T47D (cell line): Measurements from ENCODE around the gene INPP5A.

Source experiments
- DNase-seq, 2 experiments: peaks; one replicate each; pipeline versions ENCODE4 v3.0.0 to v3.0.0-alpha.2; 2011 to 2012; ENCODE audit warnings: low read depth in 1 of 2, low spot score in 1 of 2
- JUND ChIP-seq: IDR thresholded peaks from 2 replicates; pipeline ENCODE4 v1.6.1; 2012; ENCODE audit warnings: low read depth
- in situ Hi-C: cut with HindIII; loops from 2 replicates; pipeline ENCODE4 v1.10.0; 2016; ENCODE audit warnings: low sequenced_read_pairs, low pct_unique_long_range_greater_than_20kb

Gene INPP5A

DNA sequence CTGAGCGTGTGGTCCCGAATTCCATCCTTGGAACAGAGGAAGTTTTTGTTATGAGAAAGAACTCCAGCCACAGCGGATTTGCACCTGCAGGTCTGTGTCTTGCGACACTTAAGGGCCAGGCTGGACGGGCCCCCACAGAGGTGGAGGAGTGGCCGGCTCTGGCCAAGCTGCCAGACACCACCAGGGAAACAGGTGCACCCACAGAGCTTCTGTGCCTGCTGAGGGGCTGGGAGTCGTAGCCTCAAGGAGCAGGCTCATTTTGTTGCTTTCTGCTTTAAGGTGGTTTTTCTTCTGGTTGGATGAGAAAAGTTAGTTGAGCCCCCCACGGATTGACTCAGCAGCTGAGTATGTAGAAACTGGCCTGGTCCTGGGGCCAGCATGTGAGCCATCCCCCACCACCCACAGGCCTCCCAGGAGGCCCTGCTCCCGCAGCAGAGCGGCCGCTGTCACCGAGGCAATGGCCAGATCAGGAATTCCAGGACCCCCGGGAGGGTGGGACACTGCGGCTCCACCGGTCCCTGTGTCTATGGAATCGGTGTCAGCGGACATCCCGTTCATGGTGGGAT, 206.4 kb downstream of the INPP5A start:
- no peak for DNase-seq
- in situ Hi-C loops: no loop called here
- no peak for TF ChIP-seq JUND

GRCh38 chr10:132744839-132745238, 207.3 kb downstream of the INPP5A start:
- in situ Hi-C loops: no loop called here
- no peak for TF ChIP-seq JUND
- no peak for DNase-seq

- in situ Hi-C loops: no loop called here
- TF ChIP-seq JUND: no peak
- DNase-seq: no peak
These were observed 207.9 kb downstream of the INPP5A start for GRCh38 chr10:132745511-132745910.

GRCh38 chr10:132745971-132746370, 208.4 kb downstream of the INPP5A start:
- in situ Hi-C loops: no loop called here
- TF ChIP-seq JUND: no peak

DNA sequence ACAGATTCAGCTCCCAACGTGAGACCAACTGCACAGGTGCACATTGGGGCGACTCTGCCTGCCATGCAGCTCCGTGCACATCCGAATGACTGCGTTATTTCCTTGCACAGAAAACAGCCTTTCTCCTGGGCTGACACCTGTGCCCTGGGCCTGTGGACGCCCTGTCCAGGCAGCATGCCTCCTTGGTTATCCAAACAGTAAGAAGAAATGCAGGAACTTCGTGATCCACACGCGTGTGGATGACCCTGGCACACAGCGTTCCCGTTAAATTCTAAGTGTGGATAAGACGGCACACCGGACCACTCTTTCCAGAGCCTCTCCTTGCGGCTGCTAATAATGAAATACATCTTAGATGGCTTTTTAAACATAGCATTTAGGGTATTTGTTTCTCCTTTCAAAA, 208.8 kb downstream of the INPP5A start:
- no peak for TF ChIP-seq JUND
- no peak for DNase-seq
- in situ Hi-C loops: no loop called here

More at GRCh38 chr10:132745971-132746370, 208.4 kb downstream of the INPP5A start:
- no peak for DNase-seq

DNA sequence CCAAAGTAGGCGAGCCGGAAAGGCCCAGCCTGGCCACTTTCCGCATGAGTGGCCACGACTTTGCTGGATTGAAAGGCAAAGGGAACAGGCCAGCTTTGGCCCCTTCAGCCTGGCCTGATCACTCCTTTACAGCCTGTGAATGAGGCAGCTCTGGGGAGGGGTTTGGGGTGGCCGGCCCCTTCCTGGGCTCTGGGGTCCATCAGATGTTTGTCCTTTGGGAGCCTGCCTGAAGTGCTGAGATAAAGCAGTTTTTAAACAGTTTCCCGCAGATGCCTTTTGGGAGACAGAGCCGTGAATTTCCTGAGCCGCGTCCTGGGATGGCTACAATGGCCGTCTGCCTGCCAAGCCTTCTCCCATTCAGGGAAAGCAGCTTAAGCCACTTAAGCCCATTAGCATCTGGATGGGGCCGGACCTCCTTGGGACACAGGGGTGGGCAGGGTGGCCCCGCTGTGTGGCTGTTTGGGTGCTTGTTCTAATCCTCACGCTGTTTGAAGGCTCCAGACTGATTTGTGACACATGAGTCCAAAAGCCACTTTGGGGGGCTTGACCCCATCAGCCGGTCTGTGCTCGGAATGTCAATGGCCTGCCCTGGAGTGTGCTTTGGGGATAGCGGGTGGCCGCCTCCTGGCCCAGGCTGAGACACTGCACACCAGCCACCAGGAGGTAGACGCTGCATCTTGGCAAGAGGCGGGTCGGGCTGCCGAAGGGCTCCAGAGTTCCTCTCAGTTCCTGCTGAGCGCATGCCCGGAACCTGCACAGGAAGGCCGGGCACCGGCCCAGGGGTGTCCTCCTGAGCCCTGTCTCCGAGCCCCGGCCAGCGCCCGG, 209.4 kb downstream of the INPP5A start:
- DNase-seq: no peak
- in situ Hi-C loops: no loop called here
- TF ChIP-seq JUND: no peak

- TF ChIP-seq JUND: no peak
- no peak for DNase-seq
- in situ Hi-C loops: no loop called here
These were observed 210.5 kb downstream of the INPP5A start for GRCh38 chr10:132748135-132748534.

- DNase-seq: no peak
- TF ChIP-seq JUND: no peak
- in situ Hi-C loops: no loop called here
These were observed 211.2 kb downstream of the INPP5A start for GRCh38 chr10:132748545-132749370.

- DNase-seq: no peak
- no peak for TF ChIP-seq JUND
- in situ Hi-C loops: no loop called here
These were observed 211.8 kb downstream of the INPP5A start for GRCh38 chr10:132749371-132749795.

DNA sequence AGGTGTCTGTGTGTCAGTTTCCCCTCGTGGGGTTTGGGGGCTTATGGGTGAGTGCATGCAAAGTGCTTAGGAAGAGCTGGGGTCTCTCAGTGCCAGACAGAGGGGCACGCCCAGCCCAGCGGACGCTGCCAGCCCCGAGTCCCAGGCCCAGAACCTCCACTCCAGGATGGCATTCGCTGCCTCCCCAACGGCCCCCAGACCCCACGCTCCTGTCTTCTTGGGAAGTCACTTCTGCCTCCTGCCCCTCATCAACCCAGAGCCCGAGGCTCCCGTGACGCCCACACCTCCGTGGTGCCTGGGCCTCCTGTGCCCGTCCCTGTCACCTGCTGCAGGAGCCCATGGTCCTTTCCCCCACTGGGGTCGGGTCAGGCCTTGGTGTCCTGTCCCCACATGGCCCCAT, 213.3 kb downstream of the INPP5A start:
- in situ Hi-C loops: no loop called here
- TF ChIP-seq JUND: no peak
- DNase-seq: no peak

DNA sequence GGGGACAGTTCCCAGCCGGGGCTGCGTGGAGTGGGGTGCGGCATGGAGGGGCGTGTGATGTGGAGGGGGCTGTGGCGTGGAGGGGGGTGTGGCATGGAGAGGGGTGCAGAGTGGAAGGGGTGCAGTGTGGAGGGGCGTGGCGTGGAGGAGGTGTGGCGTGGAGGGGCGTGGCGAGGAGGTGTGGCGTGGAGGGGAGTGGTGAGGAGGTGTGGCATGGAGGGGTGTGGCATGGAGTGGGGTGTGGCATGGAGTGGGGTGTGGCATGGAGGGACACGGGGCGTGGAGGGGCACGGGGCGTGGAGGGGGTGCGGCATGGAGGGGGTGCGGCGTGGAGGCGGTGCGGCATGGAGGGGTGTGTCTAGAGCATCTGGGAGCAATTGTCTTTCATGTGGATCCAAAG, 214.8 kb downstream of the INPP5A start:
- TF ChIP-seq JUND: no peak
- in situ Hi-C loops: no loop called here
- no peak for DNase-seq

DNA sequence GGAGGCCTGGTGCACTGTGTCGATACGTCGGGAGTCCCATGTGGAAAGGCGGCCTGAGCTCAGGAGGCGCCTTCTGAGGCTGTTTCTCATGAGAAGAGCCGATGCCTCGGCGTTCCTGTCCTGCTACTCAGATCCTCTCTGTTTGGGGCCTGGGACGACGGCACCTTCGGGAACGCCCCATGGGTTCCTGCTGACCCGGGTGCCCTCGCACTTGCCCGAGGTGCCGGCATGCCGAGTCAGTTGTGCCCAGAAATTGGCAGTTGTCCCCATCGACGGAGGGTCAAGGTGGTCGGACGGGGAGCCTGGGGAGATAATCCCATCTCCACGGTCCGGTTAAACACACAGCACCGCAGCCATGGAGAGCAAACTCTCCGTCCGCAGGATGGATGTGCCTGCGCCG, 215.4 kb downstream of the INPP5A start:
- no peak for TF ChIP-seq JUND
- DNase-seq: no peak
- in situ Hi-C loops: no loop called here

DNA sequence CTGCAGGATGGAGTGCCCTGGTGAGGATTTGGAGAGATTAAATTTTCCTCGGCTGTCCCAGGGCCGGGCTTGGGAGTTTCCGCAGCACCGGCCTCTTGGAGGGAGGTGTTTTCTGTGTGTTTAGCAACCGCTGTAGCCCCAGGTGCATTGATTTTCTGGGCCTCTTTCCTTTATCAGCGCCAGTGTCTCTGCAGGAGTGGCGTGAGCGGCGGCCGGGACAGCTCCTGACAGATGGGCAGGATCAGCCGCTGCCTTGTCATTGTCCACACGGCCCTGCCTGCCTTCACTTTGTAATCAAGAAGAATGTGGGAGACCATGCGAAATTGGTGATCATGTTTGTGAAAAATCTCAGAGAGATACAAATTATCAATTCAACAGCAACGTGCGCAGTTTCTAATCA, 216.0 kb downstream of the INPP5A start:
- no peak for DNase-seq
- in situ Hi-C loops: no loop called here
- TF ChIP-seq JUND: no peak
